GM23338 (cell line): ENCODE data around the gene RALGPS1. TPM values are rescaled to one million over a fixed set of nuclear protein-coding genes. Genes with fewer than 3 reads are reported as not detected.

Source experiments
- ATAC-seq: fragments of 200-7000 bp; cut with Tn5 transposase; 3 replicates; pipeline ENCODE4 v1.9.1; 2020
- DNase-seq: peaks from one replicate; pipeline ENCODE4 v3.0.0-alpha.2; 2015; ENCODE audit warnings: low spot score
- H2AFZ ChIP-seq: fragments of 200-600 bp; sonication (generic); 2 replicates; pipeline ENCODE4 v1.8.0; 2016; ENCODE audit warnings: antibody characterized with exemption, mild to moderate bottlenecking, moderate library complexity
- H3F3A ChIP-seq: fragments of 200-600 bp; sonication (generic); replicated peaks from 2 replicates; pipeline ENCODE4 v1.8.0; 2017; ENCODE audit warnings: antibody characterized with exemption, mixed run types, low read depth
- H3K27ac ChIP-seq: fragments of 200-600 bp; sonication (generic); 2 replicates; pipeline ENCODE4 v1.6.1; 2016; ENCODE audit warnings: low read depth
- H3K27me3 ChIP-seq: fragments of 200-600 bp; sonication (generic); 2 replicates; pipeline ENCODE4 v1.8.0; 2016; ENCODE audit warnings: mild to moderate bottlenecking, mixed run types, moderate library complexity; ENCODE audit not compliant: insufficient read depth
- H3K36me3 ChIP-seq: fragments of 200-600 bp; sonication (generic); 2 replicates; pipeline ENCODE4 v1.8.0; 2016; ENCODE audit warnings: mild to moderate bottlenecking; ENCODE audit not compliant: insufficient read depth
- H3K4me1 ChIP-seq: fragments of 200-600 bp; sonication (generic); 2 replicates; pipeline ENCODE4 v1.8.0; 2016; ENCODE audit warnings: mild to moderate bottlenecking, moderate library complexity; ENCODE audit not compliant: insufficient read depth
- H3K4me2 ChIP-seq: fragments of 200-600 bp; sonication (generic); 2 replicates; pipeline ENCODE4 v1.7.1; 2017; ENCODE audit warnings: mixed run types
- H3K4me3 ChIP-seq: fragments of 200-600 bp; sonication (generic); 2 replicates; pipeline ENCODE4 v1.6.1; 2016; ENCODE audit warnings: mixed run types
- H3K79me2 ChIP-seq: fragments of 200-600 bp; sonication (generic); replicated peaks from 2 replicates; pipeline ENCODE4 v1.8.0; 2017; ENCODE audit warnings: mild to moderate bottlenecking; ENCODE audit not compliant: insufficient read depth
- H3K9me2 ChIP-seq: fragments of 200-600 bp; sonication (generic); 2 replicates; pipeline ENCODE4 v1.8.0; 2017; ENCODE audit not compliant: insufficient read depth
- H4K20me1 ChIP-seq: fragments of 200-600 bp; sonication (generic); replicated peaks from 2 replicates; pipeline ENCODE4 v1.8.0; 2017; ENCODE audit warnings: mild to moderate bottlenecking; ENCODE audit not compliant: insufficient read depth
- H3K27ac Mint-ChIP-seq: 2 replicates; pipeline ENCODE4 v1.8.0; 2020; ENCODE audit warnings: inconsistent platforms, mild to moderate bottlenecking, moderate library complexity, mixed read lengths
- H3K27me3 Mint-ChIP-seq: 3 replicates; pipeline ENCODE4 v1.8.0; 2022; ENCODE audit warnings: low read depth, mild to moderate bottlenecking, moderate library complexity, mixed read lengths, inconsistent platforms; ENCODE audit not compliant: insufficient read depth, poor library complexity
- H3K36me3 Mint-ChIP-seq: 3 replicates; pipeline ENCODE4 v1.8.0; 2021; ENCODE audit warnings: low read depth, mild to moderate bottlenecking, inconsistent platforms, moderate library complexity, mixed read lengths
- H3K4me1 Mint-ChIP-seq: 3 replicates; pipeline ENCODE4 v1.8.0; 2020; ENCODE audit warnings: mild to moderate bottlenecking, inconsistent platforms, mixed read lengths
- H3K4me3 Mint-ChIP-seq: 3 replicates; pipeline ENCODE4 v1.8.0; 2021; ENCODE audit warnings: moderate library complexity, mild to moderate bottlenecking, inconsistent platforms, mixed read lengths
- H3K9me3 Mint-ChIP-seq: 3 replicates; pipeline ENCODE4 v1.8.0; 2020; ENCODE audit warnings: moderate library complexity, mild to moderate bottlenecking, inconsistent platforms, mixed read lengths
- EZH2 ChIP-seq: fragments of 200-600 bp; sonication (generic); IDR thresholded peaks from one replicate; pipeline ENCODE4 v1.8.0; 2017; ENCODE audit warnings: antibody characterized with exemption, mild to moderate bottlenecking, low read depth; ENCODE audit not compliant: unreplicated experiment
- EZH2phosphoT487 ChIP-seq: fragments of 200-600 bp; sonication (generic); IDR thresholded peaks from one replicate; pipeline ENCODE4 v1.8.1; 2018; ENCODE audit warnings: antibody characterized with exemption; ENCODE audit not compliant: unreplicated experiment
- POLR2AphosphoS5 ChIP-seq: IDR thresholded peaks from 2 replicates; pipeline ENCODE4 v1.6.1; 2016; ENCODE audit warnings: antibody characterized with exemption, low read depth
- REST ChIP-seq: IDR thresholded peaks from one replicate; pipeline ENCODE4 v1.6.1; 2018; ENCODE audit warnings: antibody characterized with exemption; ENCODE audit not compliant: unreplicated experiment
- ZNF331 ChIP-seq: fragments of 250-450 bp; sonication (Bioruptor Pico); IDR thresholded peaks from 2 replicates; pipeline ENCODE4 v1.5.0; 2020; ENCODE audit warnings: low read depth, mild to moderate bottlenecking, moderate library complexity
- polyA plus RNA-seq: library from polyadenylated mRNA; unstranded; fragments of >200 nt; fragmentation: Nextera tagmentation; extraction: Ambion mirVana; gene quantifications from 2 replicates; pipeline ENCODE4 v1.2.1, GENCODE V29; 2016
- total RNA-seq: library from RNA; depleted of rRNA; stranded (reverse); fragments of >200 nt; shearing (Covaris generic); gene quantifications from 2 replicates; pipeline ENCODE4 v1.2.3, GENCODE V29; 2014
- TF ChIP-seq, protein P1 (sequence below), 2 experiments: fragments of 200-600 bp in 1 of 2; sonication (generic) in 1 of 2; conservative IDR thresholded peaks; 2 replicates each; pipeline versions ENCODE4 v1.5.1 to v1.6.1; 2016 to 2017; ENCODE audit warnings: antibody characterized with exemption in 2 of 2, low read depth in 2 of 2, mild to moderate bottlenecking in 2 of 2, moderate library complexity in 1 of 2
- TF ChIP-seq, protein P2 (sequence below): IDR thresholded peaks from 2 replicates; pipeline ENCODE4 v1.6.1; 2016; ENCODE audit warnings: antibody characterized with exemption
- TF ChIP-seq, protein P3 (sequence below): fragments of 250-450 bp; sonication (Bioruptor Pico); IDR thresholded peaks from 2 replicates; pipeline ENCODE4 v1.5.0; 2020; ENCODE audit warnings: mild to moderate bottlenecking, moderate library complexity

RALGPS1 gene
- total and polyA plus RNA-seq, 2 experiments from 2014 or later: 18.2 to 57.1 TPM

GRCh38 chr9:127204771-127205470 lies 290.3 kb downstream of the RALGPS1 start:
- Histone ChIP-seq H3K36me3 (no peaks in the 10 kb centered on the region), H2AFZ (no peak overlapping the region), H4K20me1 (no peaks in the 10 kb centered on the region), H3K9me2 (no peaks in the 10 kb centered on the region), H3K27me3 (no peaks in the 10 kb centered on the region), H3K4me3 (no peak overlapping the region), H3K79me2 (no peaks in the 10 kb centered on the region), H3K4me2 (no peak overlapping the region), H3F3A (no peaks in the 10 kb centered on the region), H3K27ac (no peak overlapping the region), H3K4me1 (no peaks in the 10 kb centered on the region)
- Mint-ChIP-seq H3K27ac (no peak overlapping the region), H3K27me3 (peaks cover 9% of the 10 kb centered on the region), H3K4me1 (peaks cover 4% of the 10 kb centered on the region), H3K9me3 (no peaks in the 10 kb centered on the region; the same call in 2 of the 3 replicates), H3K36me3 (no peaks in the 10 kb centered on the region), H3K4me3 (no peak overlapping the region)
- peak; percentile 44 for DNase-seq
- ATAC-seq: peak; percentile 57
- TF ChIP-seq REST (no peak), EZH2 (no peak)
- TF ChIP-seq, protein P1, sequence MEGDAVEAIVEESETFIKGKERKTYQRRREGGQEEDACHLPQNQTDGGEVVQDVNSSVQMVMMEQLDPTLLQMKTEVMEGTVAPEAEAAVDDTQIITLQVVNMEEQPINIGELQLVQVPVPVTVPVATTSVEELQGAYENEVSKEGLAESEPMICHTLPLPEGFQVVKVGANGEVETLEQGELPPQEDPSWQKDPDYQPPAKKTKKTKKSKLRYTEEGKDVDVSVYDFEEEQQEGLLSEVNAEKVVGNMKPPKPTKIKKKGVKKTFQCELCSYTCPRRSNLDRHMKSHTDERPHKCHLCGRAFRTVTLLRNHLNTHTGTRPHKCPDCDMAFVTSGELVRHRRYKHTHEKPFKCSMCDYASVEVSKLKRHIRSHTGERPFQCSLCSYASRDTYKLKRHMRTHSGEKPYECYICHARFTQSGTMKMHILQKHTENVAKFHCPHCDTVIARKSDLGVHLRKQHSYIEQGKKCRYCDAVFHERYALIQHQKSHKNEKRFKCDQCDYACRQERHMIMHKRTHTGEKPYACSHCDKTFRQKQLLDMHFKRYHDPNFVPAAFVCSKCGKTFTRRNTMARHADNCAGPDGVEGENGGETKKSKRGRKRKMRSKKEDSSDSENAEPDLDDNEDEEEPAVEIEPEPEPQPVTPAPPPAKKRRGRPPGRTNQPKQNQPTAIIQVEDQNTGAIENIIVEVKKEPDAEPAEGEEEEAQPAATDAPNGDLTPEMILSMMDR (conservative IDR thresholded peaks at IDR 0.05; ENCODE audit: low read depth in 2 of 2): peak; percentile 11 to 32; a peak in 1 of 4 replicates

- Histone ChIP-seq H3K27ac (no peak overlapping the region), H3K9me2 (no peaks in the 10 kb centered on the region), H3K4me2 (no peak overlapping the region), H2AFZ (no peak overlapping the region), H3K4me1 (peaks cover 5% of the 10 kb centered on the region), H3K27me3 (no peaks in the 10 kb centered on the region), H3K36me3 (no peaks in the 10 kb centered on the region), H3K4me3 (no peak overlapping the region), H3K79me2 (no peaks in the 10 kb centered on the region), H3F3A (no peaks in the 10 kb centered on the region), H4K20me1 (no peaks in the 10 kb centered on the region)
- peaks cover 15% of the 10 kb centered on the region for H3K4me1 Mint-ChIP-seq
- H3K27me3 Mint-ChIP-seq: peaks cover 13% of the 10 kb centered on the region
- H3K27ac Mint-ChIP-seq: no peak overlapping the region
- no peaks in the 10 kb centered on the region; the same call in 2 of the 3 replicates for H3K9me3 Mint-ChIP-seq
- H3K4me3 Mint-ChIP-seq: no peak overlapping the region
- no peaks in the 10 kb centered on the region for H3K36me3 Mint-ChIP-seq
- DNase-seq (no peak), ATAC-seq (no peak)
- TF ChIP-seq, protein P2, sequence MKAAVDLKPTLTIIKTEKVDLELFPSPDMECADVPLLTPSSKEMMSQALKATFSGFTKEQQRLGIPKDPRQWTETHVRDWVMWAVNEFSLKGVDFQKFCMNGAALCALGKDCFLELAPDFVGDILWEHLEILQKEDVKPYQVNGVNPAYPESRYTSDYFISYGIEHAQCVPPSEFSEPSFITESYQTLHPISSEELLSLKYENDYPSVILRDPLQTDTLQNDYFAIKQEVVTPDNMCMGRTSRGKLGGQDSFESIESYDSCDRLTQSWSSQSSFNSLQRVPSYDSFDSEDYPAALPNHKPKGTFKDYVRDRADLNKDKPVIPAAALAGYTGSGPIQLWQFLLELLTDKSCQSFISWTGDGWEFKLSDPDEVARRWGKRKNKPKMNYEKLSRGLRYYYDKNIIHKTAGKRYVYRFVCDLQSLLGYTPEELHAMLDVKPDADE: no peak
- TF ChIP-seq ZNF331 (no peak), EZH2phosphoT487 (no peak), POLR2AphosphoS5 (no peak)
- TF ChIP-seq, protein P3, sequence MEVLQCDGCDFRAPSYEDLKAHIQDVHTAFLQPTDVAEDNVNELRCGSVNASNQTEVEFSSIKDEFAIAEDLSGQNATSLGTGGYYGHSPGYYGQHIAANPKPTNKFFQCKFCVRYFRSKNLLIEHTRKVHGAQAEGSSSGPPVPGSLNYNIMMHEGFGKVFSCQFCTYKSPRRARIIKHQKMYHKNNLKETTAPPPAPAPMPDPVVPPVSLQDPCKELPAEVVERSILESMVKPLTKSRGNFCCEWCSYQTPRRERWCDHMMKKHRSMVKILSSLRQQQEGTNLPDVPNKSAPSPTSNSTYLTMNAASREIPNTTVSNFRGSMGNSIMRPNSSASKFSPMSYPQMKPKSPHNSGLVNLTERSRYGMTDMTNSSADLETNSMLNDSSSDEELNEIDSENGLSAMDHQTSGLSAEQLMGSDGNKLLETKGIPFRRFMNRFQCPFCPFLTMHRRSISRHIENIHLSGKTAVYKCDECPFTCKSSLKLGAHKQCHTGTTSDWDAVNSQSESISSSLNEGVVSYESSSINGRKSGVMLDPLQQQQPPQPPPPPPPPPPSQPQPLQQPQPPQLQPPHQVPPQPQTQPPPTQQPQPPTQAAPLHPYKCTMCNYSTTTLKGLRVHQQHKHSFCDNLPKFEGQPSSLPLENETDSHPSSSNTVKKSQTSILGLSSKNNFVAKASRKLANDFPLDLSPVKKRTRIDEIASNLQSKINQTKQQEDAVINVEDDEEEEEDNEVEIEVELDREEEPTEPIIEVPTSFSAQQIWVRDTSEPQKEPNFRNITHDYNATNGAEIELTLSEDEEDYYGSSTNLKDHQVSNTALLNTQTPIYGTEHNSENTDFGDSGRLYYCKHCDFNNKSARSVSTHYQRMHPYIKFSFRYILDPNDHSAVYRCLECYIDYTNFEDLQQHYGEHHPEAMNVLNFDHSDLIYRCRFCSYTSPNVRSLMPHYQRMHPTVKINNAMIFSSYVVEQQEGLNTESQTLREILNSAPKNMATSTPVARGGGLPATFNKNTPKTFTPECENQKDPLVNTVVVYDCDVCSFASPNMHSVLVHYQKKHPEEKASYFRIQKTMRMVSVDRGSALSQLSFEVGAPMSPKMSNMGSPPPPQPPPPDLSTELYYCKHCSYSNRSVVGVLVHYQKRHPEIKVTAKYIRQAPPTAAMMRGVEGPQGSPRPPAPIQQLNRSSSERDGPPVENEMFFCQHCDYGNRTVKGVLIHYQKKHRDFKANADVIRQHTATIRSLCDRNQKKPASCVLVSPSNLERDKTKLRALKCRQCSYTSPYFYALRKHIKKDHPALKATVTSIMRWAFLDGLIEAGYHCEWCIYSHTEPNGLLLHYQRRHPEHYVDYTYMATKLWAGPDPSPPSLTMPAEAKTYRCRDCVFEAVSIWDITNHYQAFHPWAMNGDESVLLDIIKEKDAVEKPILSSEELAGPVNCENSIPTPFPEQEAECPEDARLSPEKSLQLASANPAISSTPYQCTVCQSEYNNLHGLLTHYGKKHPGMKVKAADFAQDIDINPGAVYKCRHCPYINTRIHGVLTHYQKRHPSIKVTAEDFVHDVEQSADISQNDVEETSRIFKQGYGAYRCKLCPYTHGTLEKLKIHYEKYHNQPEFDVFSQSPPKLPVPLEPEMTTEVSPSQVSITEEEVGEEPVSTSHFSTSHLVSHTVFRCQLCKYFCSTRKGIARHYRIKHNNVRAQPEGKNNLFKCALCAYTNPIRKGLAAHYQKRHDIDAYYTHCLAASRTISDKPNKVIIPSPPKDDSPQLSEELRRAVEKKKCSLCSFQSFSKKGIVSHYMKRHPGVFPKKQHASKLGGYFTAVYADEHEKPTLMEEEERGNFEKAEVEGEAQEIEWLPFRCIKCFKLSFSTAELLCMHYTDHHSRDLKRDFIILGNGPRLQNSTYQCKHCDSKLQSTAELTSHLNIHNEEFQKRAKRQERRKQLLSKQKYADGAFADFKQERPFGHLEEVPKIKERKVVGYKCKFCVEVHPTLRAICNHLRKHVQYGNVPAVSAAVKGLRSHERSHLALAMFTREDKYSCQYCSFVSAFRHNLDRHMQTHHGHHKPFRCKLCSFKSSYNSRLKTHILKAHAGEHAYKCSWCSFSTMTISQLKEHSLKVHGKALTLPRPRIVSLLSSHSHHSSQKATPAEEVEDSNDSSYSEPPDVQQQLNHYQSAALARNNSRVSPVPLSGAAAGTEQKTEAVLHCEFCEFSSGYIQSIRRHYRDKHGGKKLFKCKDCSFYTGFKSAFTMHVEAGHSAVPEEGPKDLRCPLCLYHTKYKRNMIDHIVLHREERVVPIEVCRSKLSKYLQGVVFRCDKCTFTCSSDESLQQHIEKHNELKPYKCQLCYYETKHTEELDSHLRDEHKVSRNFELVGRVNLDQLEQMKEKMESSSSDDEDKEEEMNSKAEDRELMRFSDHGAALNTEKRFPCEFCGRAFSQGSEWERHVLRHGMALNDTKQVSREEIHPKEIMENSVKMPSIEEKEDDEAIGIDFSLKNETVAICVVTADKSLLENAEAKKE: no peak
Measured at GRCh38 chr9:127205952-127206351, 291.4 kb downstream of the RALGPS1 start.
